HEK293 (cell line): ENCODE results near the gene FGD6.

ENCODE experiments used
- CTCF ChIA-PET: fragments of 350-600 bp; formaldehyde crosslinking; extraction: SDS; loops from one replicate; lab custom pipeline; 2021; ENCODE audit warnings: antibody characterized with exemption; lab: Yijun Ruan, JAX
- POLR2A ChIA-PET: fragments of 300-600 bp; formaldehyde crosslinking; extraction: SDS; loops from one replicate; lab custom pipeline; 2020; ENCODE audit warnings: antibody characterized with exemption, inconsistent platforms; lab: Yijun Ruan, JAX
- H3K27ac ChIP-seq: fragments of 200-500 bp; sonication (Bioruptor generic); 2 replicates; pipeline ENCODE4 v1.5.1; 2014; ENCODE audit warnings: low read depth, low read length, control low read depth, inconsistent platforms; ENCODE audit errors: extremely low read depth
- H3K36me3 ChIP-seq, 2 experiments: fragments of 200-500 bp in 1 of 2; sonication (Bioruptor generic) in 1 of 2; 1 replicate in 1 of 2; 2 replicates in 1 of 2; pipeline ENCODE4 v1.5.1; 2014 to 2017; ENCODE audit warnings: inconsistent platforms in 2 of 2, low read length in 2 of 2; ENCODE audit not compliant: control insufficient read depth in 2 of 2, insufficient read depth in 1 of 2
- H3K4me1 ChIP-seq: fragments of 200-500 bp; sonication (Bioruptor generic); 2 replicates; pipeline ENCODE4 v1.5.1; 2014; ENCODE audit warnings: mild to moderate bottlenecking, low read length, inconsistent platforms; ENCODE audit not compliant: control insufficient read depth, insufficient read depth
- H3K4me3 ChIP-seq: 2 replicates; pipeline ENCODE4 v1.5.1; 2011; ENCODE audit warnings: low read depth, mild to moderate bottlenecking, control low read depth, low read length, moderate library complexity
- H3K9me3 ChIP-seq: fragments of 200-500 bp; sonication (Bioruptor generic); 2 replicates; pipeline ENCODE4 v1.5.1; 2014; ENCODE audit warnings: low read depth, low read length, inconsistent platforms; ENCODE audit not compliant: control insufficient read depth, insufficient read depth
- GLIS1 ChIP-seq: fragments of 450-650 bp; formaldehyde crosslinking; IDR thresholded peaks from 2 replicates; pipeline ENCODE4 v1.5.1; 2016; ENCODE audit warnings: missing biosample characterization, missing genetic modification characterization
- TRIM28 ChIP-seq: IDR thresholded peaks from 2 replicates; pipeline ENCODE4 v1.6.1; 2011; ENCODE audit warnings: low read length, control low read depth, borderline replicate concordance
- ZFP3 ChIP-seq: fragments of 450-650 bp; formaldehyde crosslinking; IDR thresholded peaks from 2 replicates; pipeline ENCODE4 v1.5.1; 2016; ENCODE audit warnings: low read depth, missing biosample characterization, missing genetic modification characterization
- ZIC2 ChIP-seq: fragments of 450-650 bp; formaldehyde crosslinking; IDR thresholded peaks from 2 replicates; pipeline ENCODE4 v1.5.1; 2016; ENCODE audit warnings: missing biosample characterization, missing genetic modification characterization
- ZNF121 ChIP-seq: fragments of 450-650 bp; formaldehyde crosslinking; IDR thresholded peaks from 2 replicates; pipeline ENCODE4 v1.5.1; 2016; ENCODE audit warnings: missing biosample characterization, missing genetic modification characterization
- ZNF146 ChIP-seq: fragments of 450-650 bp; formaldehyde crosslinking; IDR thresholded peaks from 2 replicates; pipeline ENCODE4 v1.5.1; 2016; ENCODE audit warnings: missing biosample characterization, missing genetic modification characterization
- ZNF148 ChIP-seq: fragments of 450-650 bp; formaldehyde crosslinking; IDR thresholded peaks from 2 replicates; pipeline ENCODE4 v1.5.0; 2017; ENCODE audit warnings: missing biosample characterization, missing genetic modification characterization, borderline replicate concordance
- ZNF155 ChIP-seq: fragments of 450-650 bp; formaldehyde crosslinking; IDR thresholded peaks from 2 replicates; pipeline ENCODE4 v1.5.1; 2016; ENCODE audit warnings: missing biosample characterization, missing genetic modification characterization
- ZNF175 ChIP-seq: fragments of 450-650 bp; formaldehyde crosslinking; IDR thresholded peaks from 2 replicates; pipeline ENCODE4 v1.5.1; 2016; ENCODE audit warnings: missing biosample characterization, missing genetic modification characterization
- ZNF2 ChIP-seq: fragments of 450-650 bp; formaldehyde crosslinking; IDR thresholded peaks from 2 replicates; pipeline ENCODE4 v1.5.1; 2016; ENCODE audit warnings: missing biosample characterization, missing genetic modification characterization
- ZNF341 ChIP-seq: fragments of 450-650 bp; formaldehyde crosslinking; IDR thresholded peaks from 2 replicates; pipeline ENCODE4; 2016; ENCODE audit warnings: low read depth, missing biosample characterization, missing genetic modification characterization
- ZNF366 ChIP-seq: fragments of 450-650 bp; formaldehyde crosslinking; conservative IDR thresholded peaks from 2 replicates; pipeline ENCODE4 v1.5.1; 2016; ENCODE audit warnings: missing biosample characterization, missing genetic modification characterization
- ZNF391 ChIP-seq: fragments of 450-650 bp; formaldehyde crosslinking; IDR thresholded peaks from 2 replicates; pipeline ENCODE4 v1.5.1; 2016; ENCODE audit warnings: low read depth, missing biosample characterization, missing genetic modification characterization, borderline replicate concordance
- ZNF394 ChIP-seq: fragments of 450-650 bp; formaldehyde crosslinking; IDR thresholded peaks from 2 replicates; pipeline ENCODE4 v1.5.1; 2016; ENCODE audit warnings: missing biosample characterization, missing genetic modification characterization, mild to moderate bottlenecking, moderate library complexity, borderline replicate concordance
- ZNF416 ChIP-seq: fragments of 450-650 bp; formaldehyde crosslinking; IDR thresholded peaks from 2 replicates; pipeline ENCODE4 v1.5.1; 2016; ENCODE audit warnings: missing biosample characterization, missing genetic modification characterization
- ZNF521 ChIP-seq: fragments of 450-650 bp; formaldehyde crosslinking; IDR thresholded peaks from 2 replicates; pipeline ENCODE4 v1.5.1; 2017; ENCODE audit warnings: missing biosample characterization, mild to moderate bottlenecking, missing genetic modification characterization
- ZNF529 ChIP-seq: fragments of 450-650 bp; formaldehyde crosslinking; IDR thresholded peaks from 2 replicates; pipeline ENCODE4 v1.5.1; 2017; ENCODE audit warnings: missing genetic modification characterization, missing biosample characterization; ENCODE audit not compliant: insufficient replicate concordance
- ZNF558 ChIP-seq: fragments of 450-650 bp; formaldehyde crosslinking; IDR thresholded peaks from 2 replicates; pipeline ENCODE4 v1.5.1; 2016; ENCODE audit warnings: missing biosample characterization, missing genetic modification characterization
- ZNF560 ChIP-seq: fragments of 450-650 bp; formaldehyde crosslinking; IDR thresholded peaks from 2 replicates; pipeline ENCODE4 v1.5.1; 2017; ENCODE audit warnings: missing biosample characterization, missing genetic modification characterization, borderline replicate concordance
- ZNF600 ChIP-seq: fragments of 450-650 bp; formaldehyde crosslinking; IDR thresholded peaks from 2 replicates; pipeline ENCODE4 v1.5.1; 2016; ENCODE audit warnings: missing biosample characterization, missing genetic modification characterization
- ZNF692 ChIP-seq: fragments of 450-650 bp; formaldehyde crosslinking; IDR thresholded peaks from 2 replicates; pipeline ENCODE4 v1.5.1; 2016; ENCODE audit warnings: missing biosample characterization, missing genetic modification characterization
- ZNF701 ChIP-seq: fragments of 450-650 bp; formaldehyde crosslinking; IDR thresholded peaks from 2 replicates; pipeline ENCODE4 v1.5.1; 2016; ENCODE audit warnings: missing biosample characterization, missing genetic modification characterization
- ZNF707 ChIP-seq: fragments of 450-650 bp; formaldehyde crosslinking; IDR thresholded peaks from 2 replicates; pipeline ENCODE4 v1.5.1; 2016; ENCODE audit warnings: missing biosample characterization, missing genetic modification characterization
- ZNF830 ChIP-seq: fragments of 450-650 bp; IDR thresholded peaks from 2 replicates; pipeline ENCODE4 v1.5.0; 2018; ENCODE audit warnings: missing biosample characterization, missing genetic modification characterization, low read depth, mild to moderate bottlenecking, moderate library complexity
- ZSCAN4 ChIP-seq: fragments of 450-650 bp; formaldehyde crosslinking; IDR thresholded peaks from 2 replicates; pipeline ENCODE4 v1.5.1; 2017; ENCODE audit warnings: missing biosample characterization, missing genetic modification characterization
- ZXDB ChIP-seq: fragments of 450-650 bp; formaldehyde crosslinking; IDR thresholded peaks from 2 replicates; pipeline ENCODE4 v1.5.1; 2016; ENCODE audit warnings: missing biosample characterization, missing genetic modification characterization
- TF ChIP-seq, protein P1 (sequence below): fragments of 450-650 bp; formaldehyde crosslinking; conservative IDR thresholded peaks from 2 replicates; pipeline ENCODE4 v1.5.1; 2016; ENCODE audit warnings: low read depth, missing biosample characterization, missing genetic modification characterization

FGD6 gene

GRCh38 chr12:95217377-95218149 is at the start of gene FGD6, which contains the start of gene VEZT:
TSS of gene FGD6 (minus strand) at chr12:95217467. CDS start at chr12:95217240, 227 bp downstream.
TSS of gene VEZT (plus strand) at chr12:95217807. CDS start at chr12:95217851, 44 bp downstream.
- Histone ChIP-seq H3K4me1 (peaks cover 4% of the 10 kb centered on the region), H3K9me3 (no peaks in the 10 kb centered on the region), H3K36me3 (peaks cover 0 to 3% of the 10 kb centered on the region in 2 experiments; a peak in 1 of 3 replicates), H3K27ac (peak within 1 kb of the TSS; percentile 96), H3K4me3 (peak within 1 kb of the TSS; percentile 81)
- CTCF ChIA-PET: interaction anchor here (0.5 to 1.7 kb wide), 14 partner anchors 17 to 317 kb away, joined by 3 to 14 read pairs (median 4); partner anchors contain the start of gene METAP2
- POLR2A ChIA-PET: interaction anchor here (0.7 to 1.5 kb wide), 15 partner anchors 11 to 257 kb away, joined by 3 to 26 read pairs (median 3); partner anchors contain the start of genes METAP2 and NR2C1
- TF ChIP-seq ZNF391 (tag by site-specific recombination) (peak; percentile 86; the same call in 1 of the 2 replicates), ZNF692 (tag by site-specific recombination) (peak; percentile 85), ZNF529 (no peak), ZNF560 (tag by site-specific recombination) (no peak), ZNF830 (no peak), ZNF366 (tag by site-specific recombination) (peak; percentile 90), ZNF341 (tag by site-specific recombination) (peak; percentile 37), GLIS1 (no peak; the same call in 1 of the 2 replicates), ZNF558 (no peak), ZSCAN4 (tag by site-specific recombination) (peak; percentile 56; the same call in 1 of the 2 replicates), ZNF394 (peak; percentile 80), ZNF155 (no peak), ZNF175 (no peak), ZNF701 (tag by site-specific recombination) (no peak), ZNF2 (tag by site-specific recombination) (peak; percentile 97), ZXDB (peak; percentile 95), ZNF521 (tag by site-specific recombination) (no peak), ZNF600 (peak; percentile 95), ZNF146 (tag by site-specific recombination) (peak; percentile 65; the same call in 1 of the 2 replicates), TRIM28 (peak; percentile 29; the same call in 1 of the 2 replicates), ZFP3 (tag by site-specific recombination) (no peak), ZNF121 (tag by site-specific recombination) (peak; percentile 93), ZNF707 (no peak), ZNF148 (tag by site-specific recombination) (no peak), ZNF416 (tag by site-specific recombination) (no peak), ZIC2 (tag by site-specific recombination) (peak; percentile 71; the same call in 1 of the 2 replicates)
- TF ChIP-seq, protein P1, sequence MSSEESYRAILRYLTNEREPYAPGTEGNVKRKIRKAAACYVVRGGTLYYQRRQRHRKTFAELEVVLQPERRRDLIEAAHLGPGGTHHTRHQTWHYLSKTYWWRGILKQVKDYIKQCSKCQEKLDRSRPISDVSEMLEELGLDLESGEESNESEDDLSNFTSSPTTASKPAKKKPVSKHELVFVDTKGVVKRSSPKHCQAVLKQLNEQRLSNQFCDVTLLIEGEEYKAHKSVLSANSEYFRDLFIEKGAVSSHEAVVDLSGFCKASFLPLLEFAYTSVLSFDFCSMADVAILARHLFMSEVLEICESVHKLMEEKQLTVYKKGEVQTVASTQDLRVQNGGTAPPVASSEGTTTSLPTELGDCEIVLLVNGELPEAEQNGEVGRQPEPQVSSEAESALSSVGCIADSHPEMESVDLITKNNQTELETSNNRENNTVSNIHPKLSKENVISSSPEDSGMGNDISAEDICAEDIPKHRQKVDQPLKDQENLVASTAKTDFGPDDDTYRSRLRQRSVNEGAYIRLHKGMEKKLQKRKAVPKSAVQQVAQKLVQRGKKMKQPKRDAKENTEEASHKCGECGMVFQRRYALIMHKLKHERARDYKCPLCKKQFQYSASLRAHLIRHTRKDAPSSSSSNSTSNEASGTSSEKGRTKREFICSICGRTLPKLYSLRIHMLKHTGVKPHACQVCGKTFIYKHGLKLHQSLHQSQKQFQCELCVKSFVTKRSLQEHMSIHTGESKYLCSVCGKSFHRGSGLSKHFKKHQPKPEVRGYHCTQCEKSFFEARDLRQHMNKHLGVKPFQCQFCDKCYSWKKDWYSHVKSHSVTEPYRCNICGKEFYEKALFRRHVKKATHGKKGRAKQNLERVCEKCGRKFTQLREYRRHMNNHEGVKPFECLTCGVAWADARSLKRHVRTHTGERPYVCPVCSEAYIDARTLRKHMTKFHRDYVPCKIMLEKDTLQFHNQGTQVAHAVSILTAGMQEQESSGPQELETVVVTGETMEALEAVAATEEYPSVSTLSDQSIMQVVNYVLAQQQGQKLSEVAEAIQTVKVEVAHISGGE: peak; percentile 41
